Measurements from ENCODE around the gene CSNK1G1.
"Not testable (repeated sequence)": the region's sequence is repeated elsewhere in the genome, so short reads cannot be mapped to it uniquely, and the experiment has no call there.

Gene CSNK1G1

DNA sequence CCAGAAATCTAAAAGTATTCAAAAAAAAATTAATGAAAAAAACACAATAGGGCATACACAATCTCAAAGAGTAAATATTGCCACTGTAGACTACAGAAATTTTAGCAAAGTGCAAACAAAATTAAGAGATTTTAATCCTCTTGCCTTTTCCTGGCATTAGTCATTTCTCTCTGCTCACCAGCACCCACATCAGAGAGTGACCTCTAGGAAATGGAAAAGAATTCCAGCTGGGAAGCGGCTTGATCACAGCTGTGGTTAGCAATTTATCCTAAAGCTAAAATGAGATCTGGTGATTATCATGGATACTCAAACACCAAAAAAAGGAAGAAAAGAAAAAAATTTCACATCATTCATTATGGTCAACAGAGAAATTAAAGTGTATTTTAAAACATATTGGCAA, 7.5 kb downstream of the CSNK1G1 start:
- DNase-seq, result no peak

DNA sequence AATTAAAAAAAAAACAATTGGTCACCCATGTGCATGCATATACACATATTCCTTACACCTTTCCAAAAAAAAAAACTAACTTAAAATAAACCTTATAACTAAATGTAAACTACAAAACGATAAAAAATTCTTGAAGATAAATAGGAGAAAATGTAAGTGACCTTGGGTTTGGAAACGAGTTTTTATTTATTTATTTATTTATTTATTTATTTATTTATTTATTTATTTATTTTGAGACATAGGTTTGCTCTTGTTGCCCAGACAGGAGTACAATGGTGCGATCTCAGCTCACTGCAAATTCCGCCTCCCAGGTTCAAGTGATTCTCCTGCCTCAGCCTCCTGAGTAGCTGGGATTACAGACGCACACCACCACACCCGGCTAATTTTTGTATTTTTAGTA, 9.7 kb downstream of the CSNK1G1 start:
- DNase-seq, result not testable (repeated sequence)

DNA sequence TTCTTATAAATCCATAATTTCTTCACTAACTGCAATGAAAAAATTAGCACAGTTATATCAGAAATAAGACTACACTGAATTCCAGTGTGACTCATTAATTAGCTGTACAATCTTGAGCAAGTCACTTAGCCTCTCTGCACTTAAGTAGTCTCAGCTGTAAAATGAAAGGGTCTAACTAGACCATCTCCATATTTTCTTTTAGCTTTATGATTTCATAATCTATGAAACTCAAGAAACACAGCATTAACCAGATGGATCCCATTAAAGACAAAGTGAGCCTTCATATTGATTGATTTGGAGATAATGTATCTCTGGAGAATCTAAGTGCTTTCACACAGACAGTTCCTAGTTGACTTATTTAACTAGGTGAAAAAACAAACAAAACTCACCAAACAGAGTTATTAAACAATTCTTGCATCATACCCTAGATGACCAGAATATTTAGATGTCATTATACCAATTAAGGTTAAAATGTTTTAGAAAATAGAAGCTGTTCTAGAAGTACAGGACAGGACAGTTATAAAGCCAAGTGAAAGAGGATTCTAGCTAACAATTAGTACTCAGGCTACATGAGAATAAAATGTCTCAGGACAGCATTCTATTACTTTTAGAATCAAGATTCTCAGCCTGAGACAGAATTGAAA, 11.2 kb downstream of the CSNK1G1 start:
- DNase-seq, result no peak

DNA sequence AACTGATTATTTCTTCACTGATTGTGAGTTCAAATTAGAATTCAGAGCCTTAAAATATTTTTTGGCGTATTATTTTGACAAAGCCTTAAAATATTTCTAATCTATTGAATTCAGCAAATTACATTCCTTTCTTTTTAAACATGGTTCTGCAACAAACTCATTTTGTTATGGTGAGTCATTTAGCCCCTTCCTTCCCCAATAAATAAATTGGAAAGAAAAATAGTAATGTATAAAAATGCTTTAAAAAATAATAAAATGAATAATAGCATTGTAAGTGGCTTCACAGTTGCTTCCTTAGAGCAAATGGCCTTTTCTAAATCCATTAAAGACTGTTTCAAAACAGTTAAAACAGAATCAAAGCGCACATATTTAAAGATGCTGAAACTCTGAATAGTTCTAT, 12.1 kb downstream of the CSNK1G1 start:
- no peak for DNase-seq

DNA sequence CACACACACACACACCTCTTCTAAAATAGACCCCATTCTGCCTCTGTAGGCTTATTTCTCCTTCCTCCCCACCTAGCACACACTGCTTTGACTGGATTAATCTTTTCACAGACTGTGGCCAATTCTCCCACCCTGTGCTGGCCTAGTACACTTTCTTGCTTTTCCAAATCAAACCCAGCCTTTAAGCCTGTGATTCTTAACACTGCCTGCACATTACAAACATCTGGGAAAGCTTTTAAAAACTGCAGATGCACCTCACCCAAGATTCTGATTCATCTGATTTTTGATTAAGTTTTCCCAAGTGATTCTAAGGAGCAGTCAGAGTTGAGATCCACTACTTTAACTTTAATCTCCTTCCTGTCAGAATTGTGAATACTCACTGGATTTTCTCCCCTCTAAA, 12.8 kb downstream of the CSNK1G1 start:
- no peak for DNase-seq

DNA sequence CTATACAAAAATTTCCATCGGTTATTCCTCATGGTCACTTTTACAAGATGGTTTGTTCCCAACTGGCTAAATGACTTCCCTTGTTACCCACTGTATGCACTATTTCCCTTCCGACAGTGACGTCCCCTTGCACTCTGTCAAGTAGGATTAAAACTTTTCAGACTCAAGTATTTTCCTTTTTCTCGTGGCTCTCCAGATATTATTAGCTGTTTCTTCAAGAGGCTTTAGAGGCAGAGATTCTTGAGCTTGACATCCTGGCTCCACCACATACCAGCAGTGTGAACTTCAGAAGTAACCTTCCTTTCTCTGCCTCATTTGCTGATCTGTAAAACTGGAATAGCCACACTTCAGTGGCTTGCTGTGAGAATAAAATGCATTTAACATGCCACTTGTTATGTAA, 14.0 kb downstream of the CSNK1G1 start:
- DNase-seq, result no peak

DNA sequence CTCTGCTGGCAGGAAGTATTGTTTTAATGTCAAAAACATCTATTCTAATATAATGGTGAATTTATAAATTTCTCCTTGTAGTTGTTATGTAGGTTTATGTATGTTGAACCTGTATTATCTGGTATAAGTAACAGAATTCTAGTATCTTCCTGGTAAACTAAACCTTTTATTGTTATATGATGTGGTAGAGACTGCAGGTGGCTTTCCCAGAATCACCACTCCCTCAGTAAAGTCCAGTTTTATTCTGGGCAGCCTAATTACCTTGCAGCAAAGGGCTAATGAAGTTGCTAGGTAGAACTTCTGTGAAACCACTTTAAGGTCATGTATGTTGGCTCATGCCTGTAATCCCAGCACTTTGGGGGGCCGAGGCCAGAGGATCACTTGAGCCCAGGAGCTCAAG, 15.6 kb downstream of the CSNK1G1 start:
- DNase-seq, result no peak

DNA sequence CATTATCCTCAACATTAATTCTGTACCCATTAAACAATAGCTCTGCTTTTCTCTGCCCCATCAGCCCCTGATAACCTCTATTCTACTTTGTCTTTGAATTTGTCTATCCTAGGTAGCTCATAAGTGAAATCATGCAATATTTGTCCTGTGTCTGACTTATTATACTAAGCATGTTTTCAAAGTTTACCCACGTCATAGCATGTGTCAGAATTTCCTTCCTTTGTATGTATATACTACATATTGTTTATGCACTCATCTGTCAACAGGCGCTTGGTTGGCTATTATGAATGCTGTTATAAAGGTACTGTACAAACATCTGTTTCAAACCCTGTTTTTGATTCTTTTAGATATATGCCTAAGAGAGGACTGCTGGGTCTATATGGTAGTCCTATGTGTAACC, 18.2 kb downstream of the CSNK1G1 start:
- DNase-seq, result no peak

DNA sequence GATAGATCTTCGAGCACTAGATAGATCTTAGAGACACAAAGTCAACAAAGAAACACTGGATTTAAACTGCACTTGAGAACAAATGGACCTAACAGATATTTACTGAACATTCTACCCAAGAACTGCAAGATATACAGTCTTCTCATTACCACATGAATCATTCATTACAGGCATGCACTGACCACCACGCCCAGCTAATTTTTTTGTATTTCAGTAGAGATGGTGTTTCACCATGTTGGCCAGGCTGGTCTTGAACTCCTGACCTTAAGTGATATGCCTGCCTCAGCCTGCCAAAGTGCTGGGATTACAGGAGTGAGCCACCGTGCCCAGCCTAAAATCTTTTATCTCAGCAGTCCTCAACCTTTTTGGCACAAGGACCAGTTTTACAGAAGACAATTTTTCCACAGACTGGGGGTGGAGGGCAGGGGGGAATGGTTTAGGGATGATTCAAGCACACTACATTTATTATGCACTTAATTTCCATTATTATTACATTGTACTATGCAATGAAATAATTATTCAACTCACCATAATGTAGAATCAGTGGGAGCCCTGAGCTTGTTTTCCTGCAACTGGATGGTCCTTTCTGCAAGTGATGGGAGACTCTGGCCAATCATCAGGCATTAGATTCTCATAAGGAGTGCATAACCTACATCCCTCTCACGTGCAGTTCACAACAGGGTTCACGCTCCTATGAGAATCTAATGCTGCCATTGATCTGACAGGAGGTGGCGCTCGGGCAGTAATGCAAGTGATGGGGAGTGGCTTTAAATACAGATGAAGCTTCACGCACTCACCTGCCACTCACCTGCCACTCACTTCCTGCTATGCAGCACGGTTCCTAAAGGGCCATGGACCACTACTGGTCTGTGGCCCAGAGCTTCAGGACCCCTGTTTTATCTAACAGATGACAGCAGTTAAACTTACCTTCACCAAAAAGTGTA, 21.7 kb downstream of the CSNK1G1 start:
- DNase-seq, result no peak

DNA sequence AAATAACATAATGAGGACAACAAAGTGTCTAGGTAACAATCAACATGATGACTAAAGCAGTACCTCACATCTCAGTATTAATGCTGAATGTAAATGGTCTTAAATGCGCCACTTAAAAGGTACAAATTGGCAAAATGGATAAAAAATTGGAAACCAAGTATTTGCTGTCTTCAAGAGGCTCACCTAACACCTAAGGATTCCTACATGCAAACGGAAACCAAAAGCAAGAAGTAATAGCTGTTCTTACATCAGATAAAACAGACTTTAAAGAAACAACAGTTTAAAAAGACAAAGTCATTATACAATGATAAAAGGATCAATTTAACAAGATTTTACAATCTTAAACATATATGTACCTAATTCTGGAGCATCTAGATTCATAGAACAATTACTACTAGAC, 22.5 kb downstream of the CSNK1G1 start:
- no peak for DNase-seq

DNA sequence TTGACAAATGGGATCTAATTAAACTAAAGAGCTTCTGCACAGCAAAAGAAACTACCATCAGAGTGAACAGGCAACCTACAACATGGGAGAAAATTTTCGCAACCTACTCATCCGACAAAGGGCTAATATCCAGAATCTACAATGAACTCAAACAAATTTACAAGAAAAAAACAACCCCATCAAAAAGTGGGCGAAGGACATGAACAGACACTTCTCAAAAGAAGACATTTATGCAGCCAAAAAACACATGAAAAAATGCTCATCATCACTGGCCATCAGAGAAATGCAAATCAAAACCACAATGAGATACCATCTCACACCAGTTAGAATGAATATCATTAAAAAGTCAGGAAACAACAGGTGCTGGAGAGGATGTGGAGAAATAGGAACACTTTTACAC, 24.3 kb downstream of the CSNK1G1 start:
- DNase-seq, result not testable (repeated sequence)

DNA sequence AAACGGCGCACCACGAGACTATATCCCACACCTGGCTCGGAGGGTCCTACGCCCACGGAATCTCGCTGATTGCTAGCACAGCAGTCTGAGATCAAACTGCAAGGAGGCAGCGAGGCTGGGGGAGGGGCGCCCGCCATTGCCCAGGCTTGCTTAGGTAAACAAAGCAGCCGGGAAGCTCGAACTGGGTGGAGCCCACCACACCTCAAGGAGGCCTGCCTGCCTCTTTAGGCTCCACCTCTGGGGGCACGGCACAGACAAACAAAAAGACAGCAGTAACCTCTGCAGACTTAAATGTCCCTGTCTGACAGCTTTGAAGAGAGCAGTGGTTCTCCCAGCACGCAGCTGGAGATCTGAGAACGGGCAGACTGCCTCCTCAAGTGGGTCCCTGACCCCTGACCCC, 29.0 kb downstream of the CSNK1G1 start:
- not testable (repeated sequence) for DNase-seq

DNA sequence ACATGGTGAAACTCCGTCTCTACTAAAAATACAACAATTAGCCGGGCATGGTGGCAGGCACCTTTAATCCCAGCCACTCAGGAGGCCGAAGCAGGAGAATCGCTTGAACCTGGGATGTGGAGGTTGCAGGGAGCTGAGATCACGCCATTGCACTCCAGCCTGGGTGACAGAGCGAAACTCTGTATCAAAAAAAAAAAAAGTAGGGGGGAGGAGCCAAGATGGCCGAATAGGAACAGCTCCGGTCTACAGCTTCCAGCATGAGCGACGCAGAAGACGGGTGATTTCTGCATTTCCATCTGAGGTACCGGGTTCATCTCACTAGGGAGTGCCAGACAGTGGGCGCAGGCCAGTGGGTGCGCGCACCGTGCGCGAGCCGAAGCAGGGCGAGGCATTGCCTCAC, 29.5 kb downstream of the CSNK1G1 start:
- not testable (repeated sequence) for DNase-seq

DNA sequence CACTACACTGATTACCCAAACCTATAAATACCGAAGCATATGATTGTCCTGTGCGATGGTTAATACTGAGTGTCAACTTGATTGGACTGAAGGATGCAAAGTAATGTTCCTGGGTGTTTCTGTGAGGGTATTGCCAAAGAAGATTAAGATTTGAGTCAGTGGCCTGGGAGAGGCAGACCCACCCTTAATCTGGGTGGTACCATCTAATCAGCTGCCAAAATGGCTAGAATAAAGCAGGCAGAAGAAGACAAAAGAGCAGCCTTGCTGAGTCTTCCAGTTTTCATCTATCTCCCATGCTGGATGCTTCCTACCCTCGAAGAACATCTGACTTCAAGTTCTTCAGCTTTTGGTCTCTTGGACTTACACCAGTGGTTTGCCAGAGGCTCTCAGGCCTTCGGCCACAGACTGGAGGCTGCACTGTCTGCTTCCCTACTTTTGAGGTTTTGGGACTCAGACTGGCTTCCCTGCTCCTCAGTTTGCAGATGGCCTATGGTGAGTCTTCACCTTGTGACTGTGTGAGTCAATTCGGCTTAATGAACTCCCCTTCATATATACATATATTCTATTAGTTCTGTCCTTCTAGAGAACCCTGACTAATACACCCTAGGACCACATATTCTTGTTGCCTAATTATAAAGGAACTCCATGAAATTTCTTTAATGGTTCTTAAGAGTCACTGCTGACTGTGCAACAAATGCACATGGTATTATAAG, 31.7 kb downstream of the CSNK1G1 start:
- DNase-seq, result no peak

DNA sequence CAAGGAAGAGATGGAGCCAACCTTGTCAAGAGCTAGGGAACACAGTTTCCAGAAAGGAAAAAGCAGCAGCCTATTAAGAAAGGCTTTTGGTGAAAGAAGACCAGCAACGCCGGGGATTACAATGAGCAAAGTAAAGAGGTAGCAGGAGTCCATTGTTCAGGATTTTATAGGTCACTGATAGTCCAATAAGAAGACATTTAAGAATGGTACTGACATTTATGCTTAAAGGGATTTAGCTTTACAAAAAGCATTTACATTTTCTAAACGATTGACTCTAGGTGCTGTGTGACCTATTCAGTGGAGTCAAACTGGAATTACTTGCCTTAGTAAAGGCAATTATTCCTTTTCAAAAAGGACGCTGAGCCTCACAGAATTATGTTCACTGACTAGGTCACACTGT, 40.8 kb downstream of the CSNK1G1 start:
- DNase-seq, result no peak

DNA sequence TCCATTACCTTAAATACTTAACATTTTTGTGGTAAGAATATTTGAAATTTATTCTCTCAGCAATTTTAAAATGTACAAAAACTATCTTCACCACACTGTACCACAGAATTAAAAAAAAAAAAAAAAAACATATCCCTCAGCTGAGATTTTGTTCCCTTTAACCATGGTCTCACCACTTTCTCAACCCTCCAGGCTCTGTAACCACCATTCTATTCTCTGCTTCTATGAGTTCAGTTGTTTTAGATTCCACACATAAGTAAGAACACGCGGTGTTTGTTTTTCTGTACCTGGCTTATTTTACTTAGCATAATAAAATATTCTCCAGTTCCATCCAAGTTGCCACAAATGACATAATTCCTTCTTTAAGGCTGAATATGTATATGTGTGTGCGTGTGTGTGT, 41.5 kb downstream of the CSNK1G1 start:
- DNase-seq, result no peak

DNA sequence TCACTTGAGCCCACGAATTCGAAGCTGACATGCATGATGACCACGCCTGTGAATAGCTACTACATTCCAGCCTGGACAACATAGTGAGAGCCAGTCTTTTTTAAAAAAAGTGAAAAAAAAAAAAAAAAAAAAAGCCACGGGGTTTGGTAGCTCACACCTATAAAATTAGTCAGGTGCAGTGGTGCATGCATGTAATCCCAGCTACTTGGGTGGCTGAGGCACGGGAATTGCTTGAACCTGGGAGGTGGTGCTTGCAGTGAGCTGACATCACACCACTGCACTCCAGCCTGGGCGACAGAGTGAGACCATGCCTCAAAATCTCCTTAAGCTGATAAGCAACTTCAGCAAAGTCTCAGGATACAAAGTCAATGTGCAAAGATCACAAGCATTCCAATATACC, 44.4 kb downstream of the CSNK1G1 start:
- DNase-seq, result no peak

DNA sequence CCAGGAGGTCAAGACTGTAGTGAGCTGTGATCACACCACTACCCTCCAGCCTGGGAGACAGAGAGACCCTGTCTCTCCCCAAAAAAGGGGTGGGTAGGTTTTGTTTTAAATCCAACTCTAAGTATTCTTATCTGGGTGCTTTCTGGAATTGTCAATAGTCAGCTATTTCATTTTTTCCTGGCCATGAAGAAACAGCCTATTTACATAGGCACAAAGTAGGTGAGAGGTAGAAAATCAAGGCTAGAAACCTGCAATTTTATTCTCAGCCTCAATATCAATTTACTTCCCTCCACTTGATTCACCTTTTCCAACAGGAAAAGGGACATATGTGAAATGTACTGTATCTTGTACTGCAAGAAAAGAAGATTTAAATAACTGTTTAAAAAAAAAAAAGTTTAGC, 45.9 kb downstream of the CSNK1G1 start:
- DNase-seq, result no peak

DNA sequence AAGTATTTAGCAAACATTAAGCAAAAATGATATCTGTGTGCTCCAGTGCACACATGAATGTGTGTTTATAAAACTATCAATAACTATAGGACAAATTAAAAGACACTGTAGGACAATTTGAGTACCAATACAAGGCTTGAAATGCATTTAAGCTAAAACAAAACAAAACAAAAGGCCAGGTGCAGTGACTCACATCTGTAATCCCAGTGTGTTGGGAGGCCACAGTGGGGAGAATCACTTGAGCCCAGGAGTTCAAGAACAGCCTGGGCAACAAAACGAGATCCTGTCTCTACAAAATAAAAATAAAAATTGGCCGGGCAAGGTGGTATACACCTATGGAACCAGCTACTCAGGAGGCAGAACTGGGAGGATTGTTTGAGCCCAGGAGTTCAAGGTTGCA, 50.7 kb downstream of the CSNK1G1 start:
- peak; percentile 7 for DNase-seq

DNA sequence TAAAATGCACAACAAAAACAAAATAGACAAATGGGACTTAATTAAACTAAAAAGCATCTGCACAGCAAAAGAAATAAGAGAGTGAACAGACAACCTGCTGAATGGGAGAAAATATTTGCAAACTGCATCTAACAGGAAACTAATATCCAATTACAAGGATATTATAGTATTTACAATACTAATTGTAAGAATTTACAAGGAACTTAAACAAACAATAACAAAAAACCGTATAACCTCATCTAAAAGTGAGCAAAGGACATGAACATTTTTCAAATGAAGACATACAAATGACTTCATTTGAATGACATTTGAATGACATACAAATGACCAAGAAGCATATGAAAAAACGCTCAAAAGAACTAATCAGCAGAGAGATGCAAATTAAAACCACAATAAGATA, 66.4 kb downstream of the CSNK1G1 start:
- no peak for DNase-seq

DNA sequence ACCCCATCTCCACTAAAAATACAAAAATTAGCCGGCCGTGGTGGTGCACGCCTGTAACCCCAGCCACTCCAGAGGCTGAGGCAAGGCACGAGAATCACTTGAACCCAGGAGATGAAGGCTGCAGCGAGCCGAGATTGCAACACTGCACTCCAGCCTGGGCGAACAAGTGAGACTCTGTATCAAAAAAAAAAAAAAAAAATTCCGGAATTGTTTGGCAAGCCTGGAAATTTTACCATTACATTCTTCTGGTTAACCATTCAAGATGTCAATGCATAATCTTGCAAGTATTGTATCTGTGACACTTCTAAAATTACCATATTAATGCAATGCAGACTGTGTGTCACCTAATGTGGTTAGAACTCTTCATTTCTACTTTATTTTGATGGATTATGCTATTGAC, 67.0 kb downstream of the CSNK1G1 start:
- DNase-seq, result no peak

DNA sequence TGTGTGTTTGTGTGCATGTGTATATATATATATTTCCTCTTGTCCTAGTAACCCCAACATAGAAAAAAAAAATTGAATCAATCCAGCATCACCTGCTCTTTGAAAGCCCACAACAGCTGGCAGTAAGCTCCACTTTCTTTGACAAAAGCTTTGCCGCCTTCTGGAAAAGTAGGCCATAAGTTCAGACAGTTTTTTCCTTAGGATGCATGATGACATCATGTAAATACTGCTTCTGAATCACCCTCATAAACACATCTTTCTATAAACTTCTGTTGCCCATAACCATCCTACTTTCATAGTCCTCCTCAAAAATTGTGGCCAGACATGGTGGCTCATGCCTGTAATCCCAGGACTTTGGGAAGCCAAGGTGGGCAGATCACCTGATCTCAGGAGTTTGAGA, 67.4 kb downstream of the CSNK1G1 start:
- DNase-seq, result no peak

DNA sequence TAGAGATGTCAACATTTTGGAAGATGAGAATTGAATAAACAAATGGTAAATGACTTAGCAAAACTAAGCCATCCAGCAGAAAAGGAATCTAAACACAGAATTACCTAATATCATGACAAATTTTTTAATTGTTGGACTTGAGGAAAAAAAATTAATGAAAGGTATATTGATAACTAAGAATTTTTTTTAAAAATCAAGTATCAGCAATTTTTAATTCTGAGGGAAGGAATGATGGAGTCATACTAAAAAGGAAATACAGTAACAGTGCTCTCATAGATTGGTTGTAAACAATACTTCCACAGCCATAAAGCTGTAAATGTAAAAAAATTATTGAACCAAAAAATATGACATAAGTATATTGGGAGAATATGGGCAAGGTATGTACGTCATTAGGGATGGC, 68.0 kb downstream of the CSNK1G1 start:
- no peak for DNase-seq

DNA sequence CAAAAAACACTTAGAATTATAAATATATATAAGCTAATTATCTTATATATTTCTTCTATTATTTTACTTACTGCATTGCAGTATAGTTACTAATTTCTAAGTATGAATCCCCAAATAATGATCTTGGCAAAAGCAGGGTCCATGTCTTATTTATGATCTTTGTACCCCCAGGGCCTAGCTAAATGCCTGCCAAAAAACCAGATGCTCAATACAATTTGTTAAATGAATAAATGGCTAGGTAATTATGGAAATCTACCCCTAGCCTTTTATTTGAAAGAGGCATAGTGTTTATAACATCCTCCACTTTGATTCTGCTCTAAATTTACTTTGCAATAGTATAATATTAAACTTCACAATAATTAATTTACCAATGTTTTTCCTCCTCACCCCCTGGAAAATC, 69.5 kb downstream of the CSNK1G1 start:
- no peak for DNase-seq

All from NCI-H2029 (cell line).